Measurements from ENCODE around the gene USHBP1. TPM values are rescaled to one million over a fixed set of nuclear protein-coding genes. Genes with fewer than 3 reads are reported as not detected.

USHBP1 gene
- total and polyA plus RNA-seq, 10 of the 15 experiments (the other 5 are each of a cell fraction or from before 2014, with no cell fraction given) = 0.05 to 0.96 (median 0.22) TPM; not detected in 2

- TF ChIP-seq ZNF687 (IDR thresholded peaks at IDR 0.05) = peak; percentile 66
- TF ChIP-seq HDAC2 (IDR thresholded peaks at IDR 0.05) = no peak
- peak; percentile 90 for TF ChIP-seq SMARCA5 (IDR thresholded peaks at IDR 0.05)
- no peak for TF ChIP-seq ATF7 (IDR thresholded peaks at IDR 0.05; ENCODE audit: low read depth)
- no peak for TF ChIP-seq MTA3 (IDR thresholded peaks at IDR 0.05; ENCODE audit: borderline replicate concordance, low read length)
- peak; percentile 37; the same call in 1 of the 2 replicates for TF ChIP-seq RELB (IDR thresholded peaks at IDR 0.05; ENCODE audit: low read depth)
- no peak for TF ChIP-seq TBL1XR1 (IDR thresholded peaks at IDR 0.05; ENCODE audit: low read depth, low read length)
- 0 out of 2 replicates have a peak, but pooled peaks have one; percentile 43 for TF ChIP-seq STAT1 (conservative IDR thresholded peaks at IDR 0.05)
- TF ChIP-seq TCF12 (IDR thresholded peaks at IDR 0.05; ENCODE audit: low read depth, low read length) = peak; percentile 100; the same call in 1 of the 2 replicates
- no peak for TF ChIP-seq KDM1A (IDR thresholded peaks at IDR 0.05; ENCODE audit: borderline replicate concordance)
- no peak for TF ChIP-seq HDAC6 (IDR thresholded peaks at IDR 0.05; ENCODE audit: unreplicated experiment)
- TF ChIP-seq LARP7 (IDR thresholded peaks at IDR 0.05) = no peak; the same call in none of the 2 replicates
- no peak for TF ChIP-seq CBX3 (IDR thresholded peaks at IDR 0.05; ENCODE audit: borderline replicate concordance, low read depth)
- TF ChIP-seq DPF2 (IDR thresholded peaks at IDR 0.05) = peak; percentile 67
- peak; percentile 4 to 80; a peak in 2 of 4 replicates for TF ChIP-seq BHLHE40 (IDR thresholded peaks at IDR 0.05; ENCODE audit: borderline replicate concordance in 1 of 2, low read depth in 2 of 2, low read length in 1 of 2)
- no peak for TF ChIP-seq SUZ12 (IDR thresholded peaks at IDR 0.05; ENCODE audit: unreplicated experiment)
- peak; percentile 43 for TF ChIP-seq RELA (IDR thresholded peaks at IDR 0.05; ENCODE audit: borderline replicate concordance, partially characterized antibody)
- peak; percentile 100 for TF ChIP-seq TCF3 (IDR thresholded peaks at IDR 0.05; ENCODE audit: borderline replicate concordance, insufficient read depth, low read depth, low read length)
- no peak for TF ChIP-seq ZNF384 (IDR thresholded peaks at IDR 0.05; ENCODE audit: borderline replicate concordance, low read depth, low read length)
- TF ChIP-seq FOS (IDR thresholded peaks at IDR 0.05; ENCODE audit: borderline replicate concordance, extremely low read depth, insufficient read length) = no peak
- TF ChIP-seq CEBPZ (IDR thresholded peaks at IDR 0.05; ENCODE audit: low read depth, low read length) = no peak
- TF ChIP-seq PAX8 (IDR thresholded peaks at IDR 0.05) = no peak
Observed at GRCh38 chr19:17305517-17306284, 41.2 kb upstream of the USHBP1 start, which contains the start of gene MRPL34 (continued).

All from GM12878 (cell line).